HG02763 (cell line): ENCODE results near the gene GSN.

Source experiments
- ATAC-seq: cut with Tn5 transposase; IDR thresholded peaks from one replicate; pipeline ENCODE4 v1.9.1; 2021; ENCODE audit warnings: mild to moderate bottlenecking, moderate library complexity; ENCODE audit not compliant: unreplicated experiment

GSN gene

GRCh38 chr9:121267689-121268597 lies at the start of gene GSN:
TSS of gene GSN (plus strand) at chr9:121268162. CDS start at chr9:121301972, 33,810 bp downstream.
- peak; percentile 71 for ATAC-seq

GRCh38 chr9:121218357-121219027 lies 49.5 kb upstream of the GSN start:
- ATAC-seq, result no peak

GRCh38 chr9:121219530-121219929 lies 48.4 kb upstream of the GSN start:
- no peak for ATAC-seq

DNA sequence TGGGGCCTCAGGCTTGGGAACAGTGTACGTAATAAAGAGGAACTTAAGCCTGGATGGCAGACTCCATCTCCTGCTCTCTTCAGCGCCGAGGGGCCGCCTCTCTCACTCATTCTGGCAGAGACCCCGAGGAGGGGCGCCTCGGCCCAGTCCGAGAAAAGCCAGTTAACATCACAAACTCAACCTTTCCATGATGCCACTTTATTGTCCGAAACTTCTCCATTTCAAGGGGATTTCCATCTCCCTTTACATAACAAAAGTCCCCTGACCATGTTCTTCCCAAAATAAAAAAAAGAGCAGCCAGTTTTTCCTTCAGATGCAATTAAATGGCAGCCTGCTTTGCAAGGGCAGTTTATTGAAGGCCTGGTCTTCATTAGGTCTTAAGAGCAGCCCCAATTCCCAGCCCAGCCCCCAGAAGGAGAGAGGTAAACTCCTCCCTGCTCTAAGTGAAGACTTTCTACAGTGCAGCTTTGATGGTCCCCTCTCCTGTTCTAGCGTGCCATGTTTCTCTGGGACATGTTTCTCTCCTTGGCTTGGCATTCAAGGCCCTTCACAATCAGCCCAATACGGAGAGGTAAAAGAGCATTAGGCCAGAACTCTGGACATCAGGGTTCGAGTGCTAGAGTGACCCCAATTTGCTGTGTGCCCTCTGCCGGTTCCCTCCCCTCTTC lies 46.8 kb upstream of the GSN start:
- ATAC-seq, result no peak

DNA sequence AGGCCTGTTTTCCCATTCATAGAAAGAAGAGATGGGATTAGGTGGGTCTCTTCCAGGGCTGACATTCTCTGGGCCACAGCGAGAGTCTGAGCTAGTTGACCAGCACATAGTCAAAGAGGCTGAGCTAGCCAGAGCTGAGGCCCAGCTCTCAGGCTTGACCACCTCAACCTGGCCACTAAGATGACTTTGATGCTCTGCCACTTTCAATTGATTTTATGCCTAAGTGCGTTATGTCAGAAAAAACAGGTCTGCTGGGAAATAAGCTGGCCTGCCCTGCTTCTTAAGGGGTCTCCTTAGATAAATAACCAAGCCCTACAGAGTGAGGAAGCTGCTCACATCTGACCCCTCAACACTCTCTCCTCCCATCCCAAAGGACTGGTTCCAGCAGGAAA lies 46.3 kb upstream of the GSN start:
- no peak for ATAC-seq

DNA sequence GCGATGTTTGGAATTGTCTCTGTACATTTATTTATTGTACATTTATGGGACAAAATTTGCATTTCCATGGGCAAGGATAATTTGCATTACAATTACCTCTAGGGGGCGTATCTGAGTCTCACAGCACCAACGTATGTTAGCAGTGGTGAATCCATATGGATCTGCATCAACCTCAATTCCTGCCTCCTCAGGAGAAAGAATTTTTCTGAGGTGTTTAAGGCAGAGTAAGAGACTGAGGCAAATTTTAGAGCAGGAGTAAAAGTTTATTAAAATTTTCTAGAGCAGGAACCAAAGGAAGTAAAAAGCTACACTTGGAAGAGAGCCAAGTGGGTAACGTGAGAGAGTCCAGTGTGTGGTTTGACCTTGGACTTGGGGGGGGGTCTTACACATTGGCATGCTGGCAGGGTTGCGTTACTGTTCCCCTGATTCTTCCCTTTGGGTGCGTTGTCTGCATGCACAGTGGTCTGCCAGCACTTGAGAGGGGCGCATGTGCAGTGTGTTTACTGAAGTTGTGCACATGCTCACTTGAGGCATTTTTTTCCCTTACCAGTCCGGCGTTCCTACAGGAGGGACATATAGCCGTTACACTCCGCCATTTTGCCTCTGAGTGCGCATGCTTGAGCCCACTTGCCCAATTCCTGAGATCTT lies 45.3 kb upstream of the GSN start:
- ATAC-seq, result no peak

GRCh38 chr9:121225240-121225639 lies 42.7 kb upstream of the GSN start:
- ATAC-seq, result no peak

DNA sequence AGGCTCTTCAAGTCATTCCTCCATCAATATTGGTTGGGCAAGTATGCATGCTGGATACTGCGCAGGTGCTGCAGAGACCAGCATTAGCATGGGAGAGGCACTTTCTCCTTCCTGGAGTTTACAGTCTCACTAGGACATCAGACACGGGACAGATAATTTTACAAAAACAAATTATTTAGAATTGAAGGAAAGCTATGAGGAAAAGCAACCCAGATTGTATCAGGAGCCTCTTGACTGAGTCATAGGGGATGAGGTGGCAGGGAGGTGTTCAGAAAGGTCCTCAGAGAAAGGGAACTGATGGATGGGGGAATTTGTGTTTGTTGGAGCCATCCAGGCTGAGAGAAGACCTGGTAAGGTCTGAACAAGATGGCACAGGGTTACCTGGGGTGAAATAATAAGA lies 41.8 kb upstream of the GSN start:
- no peak for ATAC-seq

DNA sequence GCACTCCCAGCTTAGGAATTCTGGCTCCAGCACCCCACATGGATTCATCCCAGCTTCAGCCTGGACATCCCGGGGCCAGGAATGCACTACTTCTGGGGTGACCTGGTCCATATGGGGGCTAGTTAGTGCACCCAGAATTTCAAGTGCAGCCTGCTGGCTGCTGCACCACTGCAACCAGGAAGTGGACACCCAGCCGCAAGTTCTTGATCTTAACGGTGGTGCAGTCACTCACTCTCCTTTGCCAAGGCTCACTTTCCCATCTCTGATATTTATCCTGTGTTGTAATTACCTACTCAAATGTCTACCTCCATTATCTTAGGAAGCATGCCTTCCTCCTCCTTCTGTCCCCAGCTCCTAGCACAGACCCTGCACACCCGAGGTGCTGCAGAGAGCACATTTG lies 40.1 kb upstream of the GSN start:
- no peak for ATAC-seq

DNA sequence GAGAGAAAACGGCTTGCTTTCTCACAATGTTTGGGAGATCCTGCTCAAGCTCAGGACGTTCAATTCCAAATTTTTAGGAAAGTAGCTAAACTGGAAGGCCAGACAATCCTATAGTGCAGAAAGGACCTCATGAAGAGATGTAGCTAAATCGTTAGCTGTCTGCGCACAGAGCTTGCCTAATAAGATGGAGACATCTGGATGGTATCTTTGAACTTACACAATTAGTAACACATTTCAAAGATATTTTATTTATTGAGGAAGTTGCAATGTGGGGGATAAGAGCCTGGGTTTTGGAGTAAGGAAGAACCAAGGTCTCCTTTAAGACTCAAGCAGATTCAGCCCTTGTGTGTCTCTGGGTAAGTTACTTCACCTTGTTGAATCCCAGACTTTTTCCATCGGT lies 37.7 kb upstream of the GSN start:
- no peak for ATAC-seq

GRCh38 chr9:121232251-121232650 lies 35.7 kb upstream of the GSN start:
- no peak for ATAC-seq

DNA sequence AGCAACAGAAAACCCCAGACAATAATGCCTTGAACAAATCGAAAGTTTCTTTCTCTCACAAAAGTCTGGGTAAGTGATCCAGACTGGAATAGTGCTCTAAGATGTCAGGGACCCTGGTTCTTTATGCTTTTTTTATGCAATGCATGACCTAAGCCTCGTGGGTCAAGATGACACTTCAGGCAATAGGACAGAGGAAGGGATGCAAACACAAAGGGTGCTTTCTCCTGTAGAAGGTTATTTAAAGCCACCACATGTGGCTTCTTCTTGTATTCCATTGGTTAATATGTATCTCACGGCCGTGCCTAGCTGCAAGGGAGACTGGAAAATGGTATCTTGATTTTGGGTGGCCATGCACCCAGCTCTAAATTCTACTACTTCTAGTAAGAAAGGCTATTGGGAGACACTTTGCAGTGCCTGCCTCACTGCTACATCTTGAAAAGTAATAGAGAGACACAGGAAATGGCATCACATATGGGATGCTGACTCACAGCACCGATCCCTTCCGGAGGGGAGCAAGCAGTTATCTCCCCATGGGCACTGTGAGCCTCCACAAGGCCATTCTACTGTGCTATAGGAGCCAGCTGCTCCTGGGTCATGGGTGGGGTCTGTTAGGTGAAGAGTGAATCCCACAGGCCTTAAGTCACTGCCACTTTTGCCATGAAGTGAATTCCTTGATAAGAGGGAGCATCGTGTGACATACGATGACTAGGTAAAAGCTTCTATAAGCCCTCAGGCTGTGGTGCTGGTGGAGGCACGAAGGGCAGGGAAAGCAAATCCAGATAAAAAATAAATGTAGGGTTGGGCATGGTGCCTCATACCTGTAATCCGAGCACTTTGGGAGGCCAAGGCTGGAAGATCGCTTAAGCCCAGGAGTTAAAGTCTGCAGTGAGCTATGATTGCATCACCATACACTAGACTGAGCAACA lies 33.8 kb upstream of the GSN start:
- no peak for ATAC-seq

DNA sequence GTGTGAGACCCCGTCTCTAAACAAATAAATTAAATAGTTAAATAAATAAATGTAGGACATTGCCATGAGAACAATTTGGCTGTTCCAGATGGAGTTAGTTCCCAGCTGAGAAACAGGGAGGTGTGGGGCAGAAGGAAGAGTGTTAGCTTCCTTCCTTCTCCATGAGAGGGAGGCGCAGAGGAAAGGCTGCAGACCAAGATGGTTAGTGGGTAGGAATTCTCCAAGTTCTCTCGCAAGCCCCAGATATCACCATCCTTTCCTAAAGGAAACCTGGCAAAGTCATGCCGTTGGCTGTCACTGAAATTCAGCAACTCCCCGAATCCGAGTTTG lies 33.2 kb upstream of the GSN start:
- no peak for ATAC-seq

- ATAC-seq, result no peak
Observed at GRCh38 chr9:121235512-121235911, 32.5 kb upstream of the GSN start.

- ATAC-seq, result no peak
Observed at GRCh38 chr9:121237916-121238315, 30.0 kb upstream of the GSN start.

DNA sequence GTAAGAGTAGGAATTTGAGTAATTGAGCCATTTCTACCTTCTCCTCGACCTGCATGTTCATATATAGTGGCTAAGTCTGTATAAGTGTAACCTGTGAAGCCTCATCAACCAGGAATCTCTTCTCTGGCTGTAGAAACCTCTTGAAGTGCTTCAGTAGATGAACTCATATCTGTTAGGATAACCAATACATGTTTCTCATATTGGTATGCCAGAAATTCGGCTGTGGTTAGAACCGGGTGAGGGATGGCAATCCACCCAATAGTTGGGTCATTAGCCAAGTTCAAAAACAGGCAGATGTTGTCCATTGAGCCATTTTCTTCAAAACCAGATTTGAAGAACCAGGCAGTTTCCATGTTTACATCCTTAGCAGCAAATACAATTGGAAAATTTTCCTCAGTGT lies 28.9 kb upstream of the GSN start:
- ATAC-seq, result no peak

DNA sequence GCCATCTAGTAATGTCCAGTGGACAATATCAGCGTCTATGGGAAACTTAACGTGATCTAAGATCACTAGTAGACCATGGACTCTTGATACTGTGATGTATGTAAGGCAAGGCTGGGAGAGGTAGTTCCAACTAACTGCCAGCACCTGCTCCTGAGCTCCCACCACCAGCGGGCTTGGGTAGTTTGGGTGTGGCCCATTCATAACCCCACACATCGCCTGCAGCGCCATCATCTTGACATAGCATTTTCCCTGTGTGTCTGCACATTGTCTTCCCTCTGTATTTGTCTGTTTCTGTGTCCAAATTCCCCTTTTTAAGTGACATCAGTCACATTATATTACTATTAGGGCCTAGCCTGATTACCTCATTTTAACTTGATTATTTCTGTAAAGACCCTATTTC lies 28.1 kb upstream of the GSN start:
- ATAC-seq, result no peak

GRCh38 chr9:121240472-121241135 lies 27.4 kb upstream of the GSN start:
- no peak for ATAC-seq

DNA sequence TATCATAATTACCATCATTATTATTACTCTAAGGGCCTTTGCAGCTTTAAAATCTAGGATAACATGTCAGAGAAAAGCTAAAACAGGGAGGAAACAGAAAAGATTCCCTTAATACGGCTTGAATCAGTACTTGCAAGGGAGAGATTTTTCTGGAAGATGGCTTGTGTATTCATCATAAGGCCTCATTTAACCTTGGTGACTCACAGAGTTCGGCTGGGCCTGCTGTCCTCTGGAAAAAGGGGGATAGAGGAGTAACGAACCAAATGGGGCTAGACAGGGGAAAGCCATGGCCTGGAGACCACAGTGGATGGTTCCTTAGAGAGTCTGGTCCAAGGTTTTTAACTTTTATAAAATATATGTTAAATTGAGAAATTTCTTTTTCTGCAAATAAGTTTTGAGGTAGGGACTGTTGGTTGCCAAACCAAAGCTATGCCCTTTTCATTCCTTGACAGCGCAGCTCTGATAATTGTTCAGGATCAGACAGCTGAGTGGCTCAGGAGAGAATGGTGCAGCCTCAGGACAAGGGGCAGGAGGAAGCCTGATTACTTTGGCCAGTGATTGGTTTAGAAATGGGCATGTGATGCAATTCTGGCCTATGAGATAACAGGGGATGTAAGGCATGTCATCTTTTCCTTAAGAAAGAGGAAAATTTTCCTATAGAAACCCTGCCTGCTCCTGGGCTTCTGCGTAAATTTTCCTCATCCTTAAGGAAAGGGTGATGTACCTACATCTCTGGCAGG lies 25.6 kb upstream of the GSN start:
- ATAC-seq, result no peak
